GM12874 (cell line): Measurements from ENCODE around the gene CCN6.

Source experiments
- CTCF ChIP-seq: IDR thresholded peaks from 2 replicates; pipeline ENCODE4 v1.5.1; 2011; ENCODE audit warnings: low read depth, mild to moderate bottlenecking, control low read depth, low read length, moderate library complexity; ENCODE audit not compliant: insufficient read depth

The CCN6 gene

DNA sequence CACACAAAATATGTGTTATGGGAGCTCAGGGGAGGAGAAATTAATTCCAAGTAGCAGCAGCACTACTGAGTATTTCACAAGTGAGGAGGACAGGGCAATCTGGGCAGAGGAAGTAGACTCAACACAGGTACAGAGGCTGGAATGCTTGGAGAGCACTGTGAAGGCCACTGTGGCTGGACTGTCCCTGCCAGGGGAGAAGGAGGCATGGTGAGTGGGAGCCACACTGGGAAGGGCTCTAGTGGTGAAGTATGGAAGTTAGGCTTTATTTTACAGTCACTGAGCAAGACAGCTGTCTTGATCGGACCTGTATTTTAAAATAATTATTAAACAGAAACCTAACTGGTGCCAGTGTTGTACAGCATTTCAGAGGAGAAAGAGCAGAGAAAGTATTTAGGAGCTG is 62.3 kb downstream of the CCN6 start:
- TF ChIP-seq CTCF: no peak

GRCh38 chr6:112117554-112117953 is 63.6 kb downstream of the CCN6 start:
- TF ChIP-seq CTCF: no peak

- no peak for TF ChIP-seq CTCF
Measured at GRCh38 chr6:112118034-112118433, 64.1 kb downstream of the CCN6 start.
